GM23338 (cell line): ENCODE data around the gene FIP1L1. TPM values are rescaled to one million over a fixed set of nuclear protein-coding genes. Genes with fewer than 3 reads are reported as not detected.
"Not testable (repeated sequence)": the region's sequence is repeated elsewhere in the genome, so short reads cannot be mapped to it uniquely, and the experiment has no call there.

ENCODE experiments used
- ATAC-seq: fragments of 200-7000 bp; cut with Tn5 transposase; 3 replicates; pipeline ENCODE4 v1.9.1; 2020
- DNase-seq: peaks from one replicate; pipeline ENCODE4 v3.0.0-alpha.2; 2015; ENCODE audit warnings: low spot score
- H2AFZ ChIP-seq: fragments of 200-600 bp; sonication (generic); 2 replicates; pipeline ENCODE4 v1.8.0; 2016; ENCODE audit warnings: antibody characterized with exemption, mild to moderate bottlenecking, moderate library complexity
- H3F3A ChIP-seq: fragments of 200-600 bp; sonication (generic); replicated peaks from 2 replicates; pipeline ENCODE4 v1.8.0; 2017; ENCODE audit warnings: antibody characterized with exemption, mixed run types, low read depth
- H3K27ac ChIP-seq: fragments of 200-600 bp; sonication (generic); 2 replicates; pipeline ENCODE4 v1.6.1; 2016; ENCODE audit warnings: low read depth
- H3K27me3 ChIP-seq: fragments of 200-600 bp; sonication (generic); 2 replicates; pipeline ENCODE4 v1.8.0; 2016; ENCODE audit warnings: mild to moderate bottlenecking, mixed run types, moderate library complexity; ENCODE audit not compliant: insufficient read depth
- H3K36me3 ChIP-seq: fragments of 200-600 bp; sonication (generic); 2 replicates; pipeline ENCODE4 v1.8.0; 2016; ENCODE audit warnings: mild to moderate bottlenecking; ENCODE audit not compliant: insufficient read depth
- H3K4me1 ChIP-seq: fragments of 200-600 bp; sonication (generic); 2 replicates; pipeline ENCODE4 v1.8.0; 2016; ENCODE audit warnings: mild to moderate bottlenecking, moderate library complexity; ENCODE audit not compliant: insufficient read depth
- H3K4me2 ChIP-seq: fragments of 200-600 bp; sonication (generic); 2 replicates; pipeline ENCODE4 v1.7.1; 2017; ENCODE audit warnings: mixed run types
- H3K4me3 ChIP-seq: fragments of 200-600 bp; sonication (generic); 2 replicates; pipeline ENCODE4 v1.6.1; 2016; ENCODE audit warnings: mixed run types
- H3K79me2 ChIP-seq: fragments of 200-600 bp; sonication (generic); replicated peaks from 2 replicates; pipeline ENCODE4 v1.8.0; 2017; ENCODE audit warnings: mild to moderate bottlenecking; ENCODE audit not compliant: insufficient read depth
- H3K9me2 ChIP-seq: fragments of 200-600 bp; sonication (generic); 2 replicates; pipeline ENCODE4 v1.8.0; 2017; ENCODE audit not compliant: insufficient read depth
- H4K20me1 ChIP-seq: fragments of 200-600 bp; sonication (generic); replicated peaks from 2 replicates; pipeline ENCODE4 v1.8.0; 2017; ENCODE audit warnings: mild to moderate bottlenecking; ENCODE audit not compliant: insufficient read depth
- H3K27ac Mint-ChIP-seq: 2 replicates; pipeline ENCODE4 v1.8.0; 2020; ENCODE audit warnings: inconsistent platforms, mild to moderate bottlenecking, moderate library complexity, mixed read lengths
- H3K27me3 Mint-ChIP-seq: 3 replicates; pipeline ENCODE4 v1.8.0; 2022; ENCODE audit warnings: low read depth, mild to moderate bottlenecking, moderate library complexity, mixed read lengths, inconsistent platforms; ENCODE audit not compliant: insufficient read depth, poor library complexity
- H3K36me3 Mint-ChIP-seq: 3 replicates; pipeline ENCODE4 v1.8.0; 2021; ENCODE audit warnings: low read depth, mild to moderate bottlenecking, inconsistent platforms, moderate library complexity, mixed read lengths
- H3K4me1 Mint-ChIP-seq: 3 replicates; pipeline ENCODE4 v1.8.0; 2020; ENCODE audit warnings: mild to moderate bottlenecking, inconsistent platforms, mixed read lengths
- H3K4me3 Mint-ChIP-seq: 3 replicates; pipeline ENCODE4 v1.8.0; 2021; ENCODE audit warnings: moderate library complexity, mild to moderate bottlenecking, inconsistent platforms, mixed read lengths
- H3K9me3 Mint-ChIP-seq: 3 replicates; pipeline ENCODE4 v1.8.0; 2020; ENCODE audit warnings: moderate library complexity, mild to moderate bottlenecking, inconsistent platforms, mixed read lengths
- EZH2phosphoT487 ChIP-seq: fragments of 200-600 bp; sonication (generic); IDR thresholded peaks from one replicate; pipeline ENCODE4 v1.8.1; 2018; ENCODE audit warnings: antibody characterized with exemption; ENCODE audit not compliant: unreplicated experiment
- JUNB ChIP-seq: IDR thresholded peaks from one replicate; pipeline ENCODE4 v1.6.1; 2016; ENCODE audit warnings: antibody characterized with exemption; ENCODE audit not compliant: unreplicated experiment
- STAT1 ChIP-seq: IDR thresholded peaks from one replicate; pipeline ENCODE4 v1.6.1; 2016; ENCODE audit warnings: antibody characterized with exemption; ENCODE audit not compliant: unreplicated experiment
- ZNF462 ChIP-seq: fragments of 250-450 bp; sonication (Bioruptor Pico); IDR thresholded peaks from 2 replicates; pipeline ENCODE4 v1.5.0; 2020; ENCODE audit warnings: mild to moderate bottlenecking, moderate library complexity
- polyA plus RNA-seq: library from polyadenylated mRNA; unstranded; fragments of >200 nt; fragmentation: Nextera tagmentation; extraction: Ambion mirVana; gene quantifications from 2 replicates; pipeline ENCODE4 v1.2.1, GENCODE V29; 2016
- total RNA-seq: library from RNA; depleted of rRNA; stranded (reverse); fragments of >200 nt; shearing (Covaris generic); gene quantifications from 2 replicates; pipeline ENCODE4 v1.2.3, GENCODE V29; 2014
- TF ChIP-seq, protein P1 (sequence below): IDR thresholded peaks from one replicate; pipeline ENCODE4 v1.6.1; 2018; ENCODE audit warnings: antibody characterized with exemption; ENCODE audit not compliant: unreplicated experiment
- TF ChIP-seq, protein P2 (sequence below), 2 experiments: fragments of 200-600 bp in 1 of 2; sonication (generic) in 1 of 2; conservative IDR thresholded peaks; 2 replicates each; pipeline versions ENCODE4 v1.5.1 to v1.6.1; 2016 to 2017; ENCODE audit warnings: antibody characterized with exemption in 2 of 2, low read depth in 2 of 2, mild to moderate bottlenecking in 2 of 2, moderate library complexity in 1 of 2

The FIP1L1 gene
- total and polyA plus RNA-seq, 2 experiments from 2014 or later: 43.3 to 54.0 TPM

DNA sequence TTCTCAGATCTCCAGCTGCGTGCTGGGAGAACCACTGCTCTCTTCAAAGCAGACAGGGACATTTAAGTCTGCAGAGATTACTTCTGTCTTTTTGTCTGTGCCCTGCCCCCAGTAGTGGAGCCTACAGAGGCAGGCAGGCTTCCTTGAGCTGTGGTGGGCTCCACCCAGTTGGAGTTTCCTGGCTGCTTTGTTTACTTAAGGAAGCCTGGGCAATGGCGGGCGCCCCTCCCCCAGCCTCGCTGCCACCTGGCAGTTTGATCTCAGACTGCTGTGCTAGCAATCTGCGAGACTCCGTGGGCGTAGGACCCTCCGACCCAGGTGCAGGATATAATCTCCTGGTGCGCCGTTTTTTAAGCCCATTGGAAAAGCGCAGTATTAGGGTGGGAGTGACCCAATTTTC, 32.0 kb downstream of the FIP1L1 start:
- H3K27me3 ChIP-seq, H3K4me2 ChIP-seq, H3K36me3 ChIP-seq, DNase-seq, H3K4me1 ChIP-seq, H3K4me3 ChIP-seq, H3K27me3 Mint-ChIP-seq, H3K4me3 Mint-ChIP-seq, H3K27ac Mint-ChIP-seq, H3F3A ChIP-seq, H3K9me2 ChIP-seq, H4K20me1 ChIP-seq, H2AFZ ChIP-seq, ATAC-seq, H3K4me1 Mint-ChIP-seq, H3K27ac ChIP-seq: not testable (repeated sequence)
- peaks cover 83% of the 10 kb centered on the region for H3K79me2 ChIP-seq
- H3K36me3 Mint-ChIP-seq: peaks cover 60% of the 10 kb centered on the region
- peaks cover 49% of the 10 kb centered on the region for H3K9me3 Mint-ChIP-seq

DNA sequence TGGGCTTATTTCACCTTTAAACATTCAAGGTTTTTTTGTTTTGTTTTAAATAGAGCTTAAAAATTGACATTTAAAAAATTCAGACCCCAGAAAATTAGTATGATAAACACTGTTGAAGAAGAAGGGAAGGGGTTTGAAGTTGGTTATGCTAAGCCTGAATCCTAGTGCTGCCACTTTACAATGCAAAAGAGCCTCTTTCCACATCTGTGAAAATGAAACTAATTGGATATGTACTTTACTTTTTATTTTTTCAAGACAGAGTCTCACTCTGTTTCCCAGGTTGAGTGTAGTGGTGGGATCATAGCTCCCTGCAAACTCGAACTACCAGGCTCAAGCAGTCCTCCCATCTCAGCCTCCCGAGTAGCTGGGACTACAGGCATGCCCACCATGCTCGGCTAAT, 41.8 kb downstream of the FIP1L1 start:
- H3K9me3 Mint-ChIP-seq: no peaks in the 10 kb centered on the region
- H3K9me2 ChIP-seq: no peaks in the 10 kb centered on the region
- H3K36me3 ChIP-seq: no peaks in the 10 kb centered on the region; the same call in 1 of the 2 replicates
- no peaks in the 10 kb centered on the region for H3K4me1 ChIP-seq
- H3K27ac Mint-ChIP-seq: no peak overlapping the region
- H4K20me1 ChIP-seq: peaks cover 5% of the 10 kb centered on the region; the same call in 1 of the 2 replicates
- ATAC-seq: no peak
- no peak overlapping the region for H3K4me3 Mint-ChIP-seq
- TF ChIP-seq EZH2phosphoT487 (no peak), JUNB (no peak), STAT1 (no peak), ZNF462 (no peak)
- TF ChIP-seq, protein P1, sequence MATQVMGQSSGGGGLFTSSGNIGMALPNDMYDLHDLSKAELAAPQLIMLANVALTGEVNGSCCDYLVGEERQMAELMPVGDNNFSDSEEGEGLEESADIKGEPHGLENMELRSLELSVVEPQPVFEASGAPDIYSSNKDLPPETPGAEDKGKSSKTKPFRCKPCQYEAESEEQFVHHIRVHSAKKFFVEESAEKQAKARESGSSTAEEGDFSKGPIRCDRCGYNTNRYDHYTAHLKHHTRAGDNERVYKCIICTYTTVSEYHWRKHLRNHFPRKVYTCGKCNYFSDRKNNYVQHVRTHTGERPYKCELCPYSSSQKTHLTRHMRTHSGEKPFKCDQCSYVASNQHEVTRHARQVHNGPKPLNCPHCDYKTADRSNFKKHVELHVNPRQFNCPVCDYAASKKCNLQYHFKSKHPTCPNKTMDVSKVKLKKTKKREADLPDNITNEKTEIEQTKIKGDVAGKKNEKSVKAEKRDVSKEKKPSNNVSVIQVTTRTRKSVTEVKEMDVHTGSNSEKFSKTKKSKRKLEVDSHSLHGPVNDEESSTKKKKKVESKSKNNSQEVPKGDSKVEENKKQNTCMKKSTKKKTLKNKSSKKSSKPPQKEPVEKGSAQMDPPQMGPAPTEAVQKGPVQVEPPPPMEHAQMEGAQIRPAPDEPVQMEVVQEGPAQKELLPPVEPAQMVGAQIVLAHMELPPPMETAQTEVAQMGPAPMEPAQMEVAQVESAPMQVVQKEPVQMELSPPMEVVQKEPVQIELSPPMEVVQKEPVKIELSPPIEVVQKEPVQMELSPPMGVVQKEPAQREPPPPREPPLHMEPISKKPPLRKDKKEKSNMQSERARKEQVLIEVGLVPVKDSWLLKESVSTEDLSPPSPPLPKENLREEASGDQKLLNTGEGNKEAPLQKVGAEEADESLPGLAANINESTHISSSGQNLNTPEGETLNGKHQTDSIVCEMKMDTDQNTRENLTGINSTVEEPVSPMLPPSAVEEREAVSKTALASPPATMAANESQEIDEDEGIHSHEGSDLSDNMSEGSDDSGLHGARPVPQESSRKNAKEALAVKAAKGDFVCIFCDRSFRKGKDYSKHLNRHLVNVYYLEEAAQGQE: no peak
- TF ChIP-seq, protein P2, sequence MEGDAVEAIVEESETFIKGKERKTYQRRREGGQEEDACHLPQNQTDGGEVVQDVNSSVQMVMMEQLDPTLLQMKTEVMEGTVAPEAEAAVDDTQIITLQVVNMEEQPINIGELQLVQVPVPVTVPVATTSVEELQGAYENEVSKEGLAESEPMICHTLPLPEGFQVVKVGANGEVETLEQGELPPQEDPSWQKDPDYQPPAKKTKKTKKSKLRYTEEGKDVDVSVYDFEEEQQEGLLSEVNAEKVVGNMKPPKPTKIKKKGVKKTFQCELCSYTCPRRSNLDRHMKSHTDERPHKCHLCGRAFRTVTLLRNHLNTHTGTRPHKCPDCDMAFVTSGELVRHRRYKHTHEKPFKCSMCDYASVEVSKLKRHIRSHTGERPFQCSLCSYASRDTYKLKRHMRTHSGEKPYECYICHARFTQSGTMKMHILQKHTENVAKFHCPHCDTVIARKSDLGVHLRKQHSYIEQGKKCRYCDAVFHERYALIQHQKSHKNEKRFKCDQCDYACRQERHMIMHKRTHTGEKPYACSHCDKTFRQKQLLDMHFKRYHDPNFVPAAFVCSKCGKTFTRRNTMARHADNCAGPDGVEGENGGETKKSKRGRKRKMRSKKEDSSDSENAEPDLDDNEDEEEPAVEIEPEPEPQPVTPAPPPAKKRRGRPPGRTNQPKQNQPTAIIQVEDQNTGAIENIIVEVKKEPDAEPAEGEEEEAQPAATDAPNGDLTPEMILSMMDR (conservative IDR thresholded peaks at IDR 0.05; ENCODE audit: low read depth in 2 of 2): no peak
- peaks cover 3% of the 10 kb centered on the region for H3K27me3 Mint-ChIP-seq
- H2AFZ ChIP-seq: no peak overlapping the region
- no peak overlapping the region for H3K4me3 ChIP-seq
- no peaks in the 10 kb centered on the region for H3K4me1 Mint-ChIP-seq
- peaks cover 8% of the 10 kb centered on the region; the same call in 1 of the 3 replicates for H3K36me3 Mint-ChIP-seq
- no peak for DNase-seq
- H3K79me2 ChIP-seq: no peaks in the 10 kb centered on the region; the same call in 1 of the 2 replicates
- H3K4me2 ChIP-seq: no peak overlapping the region
- no peaks in the 10 kb centered on the region for H3F3A ChIP-seq
- no peaks in the 10 kb centered on the region for H3K27me3 ChIP-seq
- no peak overlapping the region for H3K27ac ChIP-seq
